Panc1 (cell line): ENCODE measurements around the gene PLEKHH2.

Source experiments
- CTCF ChIP-seq: fragments of 450-650 bp; IDR thresholded peaks from 2 replicates; pipeline ENCODE4 v1.5.1; 2017; ENCODE audit warnings: mild to moderate bottlenecking
- POLR2AphosphoS5 ChIP-seq: IDR thresholded peaks from 2 replicates; pipeline ENCODE4 v1.6.1; 2012; ENCODE audit warnings: mild to moderate bottlenecking, low read depth, low read length, moderate library complexity
- REST ChIP-seq, 2 experiments: IDR thresholded peaks; 2 replicates each; pipeline ENCODE4 v1.6.1; 2011 to 2012; ENCODE audit warnings: low read depth in 2 of 2, control low read depth in 1 of 2, low read length in 1 of 2, mild to moderate bottlenecking in 1 of 2, moderate library complexity in 1 of 2; ENCODE audit not compliant: insufficient read depth in 1 of 2

- TF ChIP-seq CTCF (no peak), REST (IDR thresholded peaks at IDR 0.05; ENCODE audit: insufficient read depth in 1 of 2, low read depth in 2 of 2, low read length in 1 of 2) (no peak), POLR2AphosphoS5 (no peak)
Measured at GRCh38 chr2:43814711-43815110, 177.7 kb downstream of the PLEKHH2 start.
